Gastroesophageal sphincter (tissue), 3 donors: ENCODE data around the gene LEMD3.

ENCODE experiments used
- EP300 ChIP-seq: sonication (generic); formaldehyde crosslinking; IDR thresholded peaks from one replicate; pipeline ENCODE4 v1.6.1; 2017; ENCODE audit warnings: antibody characterized with exemption, mild to moderate bottlenecking
- POLR2A ChIP-seq, 2 donors: fragments of 450-650 bp; IDR thresholded peaks; one replicate each; pipeline ENCODE4 v1.6.1; 2017; ENCODE audit warnings: antibody characterized with exemption in 2 of 2, mild to moderate bottlenecking in 2 of 2, moderate library complexity in 1 of 2
- POLR2AphosphoS5 ChIP-seq: sonication (generic); formaldehyde crosslinking; IDR thresholded peaks from one replicate; pipeline ENCODE4 v1.6.1; 2017; ENCODE audit warnings: antibody characterized with exemption
- TF ChIP-seq, protein P1 (sequence below), 4 experiments: fragments of 200-600 bp in 2 of 4; fragments of 450-650 bp in 2 of 4; sonication (generic) in 1 of 4; IDR thresholded peaks; one replicate each; pipeline ENCODE4 v1.5.1; 2017 to 2019; ENCODE audit warnings: antibody characterized with exemption in 4 of 4, mild to moderate bottlenecking in 2 of 4, moderate library complexity in 2 of 4

DNA sequence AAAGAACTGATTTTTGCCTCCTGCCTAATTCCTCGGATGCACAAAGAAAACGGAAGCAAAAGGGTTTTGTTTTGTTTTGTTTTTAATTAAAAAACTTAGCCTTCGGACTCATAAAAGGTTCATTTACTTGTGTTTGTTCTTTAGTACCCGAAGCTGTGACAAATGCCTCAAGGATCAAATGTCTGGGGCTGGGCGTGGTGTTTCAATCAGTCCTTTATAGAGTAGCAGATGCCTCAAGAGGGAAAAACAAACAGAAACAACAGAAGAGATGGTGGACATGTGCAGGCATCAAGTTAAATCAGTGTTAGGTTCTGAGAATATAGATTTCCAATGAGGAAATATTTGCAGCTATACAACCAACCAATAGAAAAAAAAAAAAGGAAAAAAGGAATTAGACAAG, 46.7 kb upstream of the LEMD3 start:
- no peak for TF ChIP-seq POLR2AphosphoS5
- TF ChIP-seq, protein P1, sequence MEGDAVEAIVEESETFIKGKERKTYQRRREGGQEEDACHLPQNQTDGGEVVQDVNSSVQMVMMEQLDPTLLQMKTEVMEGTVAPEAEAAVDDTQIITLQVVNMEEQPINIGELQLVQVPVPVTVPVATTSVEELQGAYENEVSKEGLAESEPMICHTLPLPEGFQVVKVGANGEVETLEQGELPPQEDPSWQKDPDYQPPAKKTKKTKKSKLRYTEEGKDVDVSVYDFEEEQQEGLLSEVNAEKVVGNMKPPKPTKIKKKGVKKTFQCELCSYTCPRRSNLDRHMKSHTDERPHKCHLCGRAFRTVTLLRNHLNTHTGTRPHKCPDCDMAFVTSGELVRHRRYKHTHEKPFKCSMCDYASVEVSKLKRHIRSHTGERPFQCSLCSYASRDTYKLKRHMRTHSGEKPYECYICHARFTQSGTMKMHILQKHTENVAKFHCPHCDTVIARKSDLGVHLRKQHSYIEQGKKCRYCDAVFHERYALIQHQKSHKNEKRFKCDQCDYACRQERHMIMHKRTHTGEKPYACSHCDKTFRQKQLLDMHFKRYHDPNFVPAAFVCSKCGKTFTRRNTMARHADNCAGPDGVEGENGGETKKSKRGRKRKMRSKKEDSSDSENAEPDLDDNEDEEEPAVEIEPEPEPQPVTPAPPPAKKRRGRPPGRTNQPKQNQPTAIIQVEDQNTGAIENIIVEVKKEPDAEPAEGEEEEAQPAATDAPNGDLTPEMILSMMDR (IDR thresholded peaks at IDR 0.05) = no peak
- no peak for TF ChIP-seq EP300
- TF ChIP-seq POLR2A (IDR thresholded peaks at IDR 0.05) = no peak
